Suprapubic skin (tissue), 4 donors: ENCODE data around the gene FGFBP3. TPM values are rescaled to one million over a fixed set of nuclear protein-coding genes. Genes with fewer than 3 reads are reported as not detected.

Experiments
- DNase-seq, 2 donors: peaks; one replicate each; pipeline ENCODE4 v3.0.0-alpha.2; 2019; ENCODE audit warnings: low spot score in 2 of 2
- H3K27ac ChIP-seq: fragments of 200-600 bp; sonication (generic); one replicate; pipeline ENCODE4 v1.5.1; 2019
- H3K27me3 ChIP-seq: fragments of 200-600 bp; sonication (generic); one replicate; pipeline ENCODE4 v1.5.1; 2019
- H3K36me3 ChIP-seq: fragments of 200-600 bp; sonication (generic); one replicate; pipeline ENCODE4 v1.5.1; 2019
- H3K4me1 ChIP-seq: fragments of 200-600 bp; sonication (generic); one replicate; pipeline ENCODE4 v1.5.1; 2019
- H3K4me3 ChIP-seq: fragments of 200-600 bp; sonication (generic); one replicate; pipeline ENCODE4 v1.5.1; 2019; ENCODE audit warnings: mild to moderate bottlenecking
- H3K9me3 ChIP-seq: fragments of 200-600 bp; sonication (generic); one replicate; pipeline ENCODE4 v1.5.1; 2019
- CTCF ChIP-seq, 2 donors: fragments of 200-600 bp in 1 of 2; fragments of 450-650 bp in 1 of 2; sonication (generic) in 1 of 2; IDR thresholded peaks; one replicate each; pipeline ENCODE4 v1.5.1; 2016 to 2019; ENCODE audit warnings: antibody characterized with exemption in 2 of 2, mild to moderate bottlenecking in 1 of 2, moderate library complexity in 1 of 2
- EP300 ChIP-seq: sonication (generic); formaldehyde crosslinking; IDR thresholded peaks from one replicate; pipeline ENCODE4 v1.6.1; 2017; ENCODE audit warnings: antibody characterized with exemption
- POLR2A ChIP-seq, 2 donors: fragments of 450-650 bp; IDR thresholded peaks; one replicate each; pipeline ENCODE4 v1.6.1; 2017; ENCODE audit warnings: antibody characterized with exemption in 2 of 2, mild to moderate bottlenecking in 2 of 2, moderate library complexity in 2 of 2
- POLR2AphosphoS5 ChIP-seq, 3 donors: sonication (generic); formaldehyde crosslinking; IDR thresholded peaks; one replicate each; pipeline ENCODE4 v1.6.1; 2017; ENCODE audit warnings: antibody characterized with exemption in 3 of 3
- WGBS: methylation state at CpG from one replicate; pipeline ENCODE4 v1.1.5; 2018; 5-methylcytosine and 5-hydroxymethylcytosine counted together
- total RNA-seq, 4 donors: library from RNA; depleted of rRNA; stranded (reverse); fragments of >200 nt; gene quantifications; one replicate each; pipeline ENCODE4 v1.1.0, GENCODE V29; 2016

FGFBP3 gene
- total RNA-seq, 4 donors from 2014 or later = 0.23 to 1.0 (median 0.79) TPM

- Histone ChIP-seq H3K27ac (no peak overlapping the region), H3K9me3 (no peaks in the 10 kb centered on the region), H3K4me3 (no peak overlapping the region), H3K27me3 (no peaks in the 10 kb centered on the region), H3K4me1 (peaks cover 50% of the 10 kb centered on the region), H3K36me3 (peaks cover under 1% of the 10 kb centered on the region)
- TF ChIP-seq CTCF (IDR thresholded peaks at IDR 0.05) = no peak
- TF ChIP-seq POLR2AphosphoS5 (IDR thresholded peaks at IDR 0.05) = no peak
- WGBS = 58% methylated on average over 3 of the region's 3 CpGs
- no peak for DNase-seq
Observed at GRCh38 chr10:91930939-91931338, 21.7 kb upstream of the FGFBP3 start.

- peaks cover 37% of the 10 kb centered on the region for H3K4me1 ChIP-seq
- no peaks in the 10 kb centered on the region for H3K36me3 ChIP-seq
- no peaks in the 10 kb centered on the region for H3K9me3 ChIP-seq
- H3K27ac ChIP-seq = no peak overlapping the region
- no peak for TF ChIP-seq CTCF (IDR thresholded peaks at IDR 0.05)
- TF ChIP-seq POLR2A (IDR thresholded peaks at IDR 0.05) = no peak
- no peak for TF ChIP-seq EP300
- no peak for TF ChIP-seq POLR2AphosphoS5 (IDR thresholded peaks at IDR 0.05)
- H3K4me3 ChIP-seq = peak overlapping the region; percentile 85
- DNase-seq = no peak
- H3K27me3 ChIP-seq = no peaks in the 10 kb centered on the region
- 53% methylated on average over 2 of the region's 2 CpGs for WGBS
Observed at GRCh38 chr10:91925022-91925320, 15.7 kb upstream of the FGFBP3 start.

GRCh38 chr10:91924212-91925021, 15.1 kb upstream of the FGFBP3 start:
- Histone ChIP-seq H3K4me3 (peak overlapping the region; percentile 85), H3K9me3 (no peaks in the 10 kb centered on the region), H3K36me3 (no peaks in the 10 kb centered on the region), H3K4me1 (peaks cover 34% of the 10 kb centered on the region), H3K27ac (peak overlapping the region; percentile 97), H3K27me3 (no peaks in the 10 kb centered on the region)
- WGBS = 3% methylated on average over 21 of the region's 21 CpGs
- no peak for DNase-seq
- TF ChIP-seq POLR2AphosphoS5 (IDR thresholded peaks at IDR 0.05) (no peak), EP300 (no peak), POLR2A (IDR thresholded peaks at IDR 0.05) (no peak), CTCF (IDR thresholded peaks at IDR 0.05) (no peak)

- H3K9me3 ChIP-seq = no peaks in the 10 kb centered on the region
- peak within 1 kb of the TSS; percentile 85 for H3K4me3 ChIP-seq
- TF ChIP-seq POLR2A (IDR thresholded peaks at IDR 0.05) (peak; percentile 33 to 89), CTCF (IDR thresholded peaks at IDR 0.05) (no peak), EP300 (peak; percentile 27), POLR2AphosphoS5 (IDR thresholded peaks at IDR 0.05) (peak; percentile 71 to 88 (median 87))
- peaks cover 33% of the 10 kb centered on the region for H3K4me1 ChIP-seq
- WGBS = under 1% methylated on average over 34 of the region's 65 CpGs
- peaks cover 5% of the 10 kb centered on the region for H3K27me3 ChIP-seq
- H3K36me3 ChIP-seq = no peaks in the 10 kb centered on the region
- H3K27ac ChIP-seq = peak within 1 kb of the TSS; percentile 97
- DNase-seq = peak; percentile 93
Observed at GRCh38 chr10:91923371-91924211, 14.3 kb upstream of the FGFBP3 start, which contains the start of gene BTAF1. TSS of gene BTAF1 (plus strand) at chr10:91923770. CDS start at chr10:91924077, 307 bp downstream.

GRCh38 chr10:91919651-91920050, 10.4 kb upstream of the FGFBP3 start:
- no peak overlapping the region for H3K4me3 ChIP-seq
- peaks cover 10% of the 10 kb centered on the region for H3K4me1 ChIP-seq
- H3K27me3 ChIP-seq = peaks cover 5% of the 10 kb centered on the region
- no peak overlapping the region for H3K27ac ChIP-seq
- DNase-seq = no peak
- H3K36me3 ChIP-seq = no peaks in the 10 kb centered on the region
- TF ChIP-seq POLR2A (IDR thresholded peaks at IDR 0.05) (no peak), POLR2AphosphoS5 (IDR thresholded peaks at IDR 0.05) (no peak), EP300 (no peak), CTCF (IDR thresholded peaks at IDR 0.05) (no peak)
- WGBS = 96% methylated on average over 1 of the region's 1 CpG
- H3K9me3 ChIP-seq = no peaks in the 10 kb centered on the region
